Hematopoietic multipotent progenitor cell treated with erythropoietin and hydrocortisone succinate and interleukin-3 and kit ligand, for 4 days (in vitro differentiated cells): ENCODE data around the gene AAR2.

ENCODE experiments used
- DNase-seq: peaks from one replicate; pipeline ENCODE4 v3.0.0-alpha.2; 2015

Gene AAR2

DNA sequence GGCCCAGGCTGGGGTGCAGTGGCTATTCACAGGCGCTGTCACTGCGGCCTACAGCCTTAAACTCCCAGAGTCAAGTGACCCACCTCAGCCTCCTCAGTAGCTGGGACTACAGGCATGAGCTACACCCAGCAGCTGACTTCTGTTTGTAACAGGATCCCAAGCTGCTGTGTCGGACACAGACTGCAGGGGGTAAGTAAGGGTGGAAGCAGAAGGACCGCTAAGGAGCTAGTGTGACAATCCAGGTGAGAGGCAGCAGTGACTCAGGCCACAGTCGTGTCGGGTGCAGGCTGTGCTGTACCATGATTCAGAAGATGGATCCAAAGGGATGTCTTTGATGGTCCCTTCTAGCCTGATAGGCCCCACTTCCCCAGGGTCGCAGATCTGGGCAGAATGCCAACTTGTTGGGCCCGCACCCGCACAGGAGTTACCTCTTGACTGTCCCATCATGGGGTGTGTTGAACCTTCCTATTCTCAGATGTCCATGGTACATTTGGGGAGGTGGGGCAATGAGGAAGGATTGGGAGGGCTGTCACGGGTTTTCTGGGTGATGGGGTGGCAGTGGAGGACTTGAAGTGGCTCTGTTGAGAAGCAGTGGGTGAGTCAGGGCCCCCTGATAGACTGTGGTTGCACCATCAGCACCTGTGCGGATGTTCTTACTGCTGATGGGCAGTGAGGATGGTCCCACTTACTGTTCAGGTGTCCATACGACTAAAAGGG is 25.3 kb downstream of the AAR2 start:
- DNase-seq, result no peak

DNA sequence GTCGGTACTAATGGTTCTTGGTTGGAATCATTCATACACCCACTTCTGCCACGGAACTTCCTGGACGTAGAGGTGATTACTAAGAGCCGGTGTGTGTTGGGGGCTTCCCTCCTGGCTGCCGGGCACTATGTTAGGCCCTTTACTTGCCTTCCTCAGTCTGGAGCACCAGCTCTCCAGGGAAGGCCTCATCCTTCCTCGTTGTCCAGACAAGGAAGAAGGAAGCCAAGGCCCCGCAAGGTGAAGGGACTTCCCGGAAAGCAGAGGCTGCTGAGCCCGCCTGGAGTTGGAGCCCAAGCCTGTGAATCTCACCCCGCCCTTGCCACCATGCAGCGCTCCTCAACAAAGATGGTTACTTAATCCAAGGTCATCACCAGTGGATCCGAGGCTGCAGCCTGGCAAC is 26.2 kb downstream of the AAR2 start:
- no peak for DNase-seq

DNA sequence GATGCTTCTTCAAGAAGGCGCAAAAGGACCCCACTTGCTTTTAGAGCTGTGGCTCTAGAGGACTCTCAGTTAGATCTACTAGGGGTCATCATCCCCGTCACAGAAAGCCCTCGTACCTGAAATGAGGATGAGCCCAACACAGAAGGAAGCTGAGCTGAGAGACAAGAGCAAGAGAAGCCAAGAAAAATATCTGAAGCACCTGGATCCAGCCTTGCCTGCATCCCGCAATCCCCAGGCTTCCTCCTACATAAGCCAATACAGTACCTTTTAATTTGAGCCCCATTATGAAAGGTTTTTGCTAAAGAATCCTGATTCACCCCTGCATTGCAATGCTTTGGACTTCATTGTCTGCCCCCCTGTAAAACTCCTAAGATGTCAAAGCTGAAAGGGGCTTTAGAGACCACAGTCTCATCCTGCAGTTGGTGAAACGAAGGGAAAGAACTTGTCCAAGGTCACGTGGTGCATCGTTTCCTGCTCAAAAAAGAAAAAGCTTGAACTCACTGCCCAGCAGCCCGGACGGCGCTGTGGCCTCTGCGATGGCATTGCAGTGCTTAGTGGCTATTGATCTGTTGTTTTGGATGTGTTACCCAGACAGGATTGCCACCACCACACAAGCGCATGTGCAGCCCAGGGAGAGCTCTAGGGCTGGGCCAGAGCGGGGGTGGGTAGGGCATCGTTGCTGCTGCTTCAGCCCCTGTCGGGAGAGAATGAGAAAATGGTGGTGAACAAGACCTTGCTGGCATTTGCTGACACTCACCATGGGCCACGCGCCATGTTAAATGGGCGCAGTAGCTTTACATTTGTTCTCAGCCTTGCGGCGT is 28.4 kb downstream of the AAR2 start:
- no peak for DNase-seq

DNA sequence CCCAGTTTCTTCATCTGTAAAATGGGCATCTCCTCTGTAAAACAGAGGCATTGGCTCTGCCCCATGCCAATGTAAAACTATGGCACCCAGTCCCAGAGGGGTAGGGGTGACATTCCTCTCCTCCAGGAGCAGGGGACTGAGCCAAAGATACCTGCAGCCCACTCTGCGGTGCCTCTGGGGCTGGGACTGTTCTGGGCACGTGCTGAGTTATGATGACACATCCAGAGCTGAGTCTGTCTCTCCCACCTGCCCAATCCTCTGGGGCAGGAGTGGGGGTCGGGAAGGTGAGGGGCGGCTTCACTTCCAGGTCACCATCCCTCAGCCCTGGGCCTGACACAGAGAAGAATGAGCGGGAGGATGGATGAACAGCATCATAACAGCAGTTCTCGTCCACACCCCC is 29.9 kb downstream of the AAR2 start:
- no peak for DNase-seq

DNA sequence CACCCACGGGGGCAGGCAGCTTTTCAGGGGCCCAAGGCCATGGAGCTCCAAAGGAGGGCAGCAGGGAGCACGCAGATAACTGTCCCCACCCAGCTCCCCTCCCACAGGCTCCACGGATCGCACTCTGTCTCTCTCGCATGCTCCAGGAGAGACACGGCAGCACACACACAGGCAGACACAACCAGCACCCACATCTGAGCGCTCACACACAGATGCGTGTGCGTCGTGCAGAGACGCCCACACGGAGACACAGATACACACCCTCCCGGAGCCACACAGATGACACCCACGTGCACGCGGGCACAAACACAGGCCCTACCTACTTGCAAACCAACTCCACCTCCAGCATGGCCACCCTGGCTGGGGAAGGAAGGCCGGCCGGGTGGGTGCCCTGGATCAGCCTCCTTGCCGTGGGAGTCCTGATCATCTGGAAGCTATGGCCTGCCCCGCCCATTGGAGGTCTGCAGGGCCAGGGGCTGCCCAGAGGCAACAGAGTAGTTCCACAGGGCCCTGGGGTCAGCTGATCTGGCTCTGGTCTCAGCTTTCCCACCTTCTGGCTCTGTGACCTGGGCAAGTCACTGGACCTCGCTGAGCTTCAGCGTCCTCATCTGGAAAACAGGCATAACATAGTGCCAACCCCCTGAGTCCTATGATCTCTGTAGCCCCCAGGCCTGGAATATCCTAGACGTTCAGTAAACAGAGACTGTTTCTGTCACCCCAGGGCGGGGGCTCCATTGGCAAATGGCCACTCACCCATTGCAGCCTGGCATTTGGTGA is 31.5 kb downstream of the AAR2 start:
- DNase-seq, result no peak

DNA sequence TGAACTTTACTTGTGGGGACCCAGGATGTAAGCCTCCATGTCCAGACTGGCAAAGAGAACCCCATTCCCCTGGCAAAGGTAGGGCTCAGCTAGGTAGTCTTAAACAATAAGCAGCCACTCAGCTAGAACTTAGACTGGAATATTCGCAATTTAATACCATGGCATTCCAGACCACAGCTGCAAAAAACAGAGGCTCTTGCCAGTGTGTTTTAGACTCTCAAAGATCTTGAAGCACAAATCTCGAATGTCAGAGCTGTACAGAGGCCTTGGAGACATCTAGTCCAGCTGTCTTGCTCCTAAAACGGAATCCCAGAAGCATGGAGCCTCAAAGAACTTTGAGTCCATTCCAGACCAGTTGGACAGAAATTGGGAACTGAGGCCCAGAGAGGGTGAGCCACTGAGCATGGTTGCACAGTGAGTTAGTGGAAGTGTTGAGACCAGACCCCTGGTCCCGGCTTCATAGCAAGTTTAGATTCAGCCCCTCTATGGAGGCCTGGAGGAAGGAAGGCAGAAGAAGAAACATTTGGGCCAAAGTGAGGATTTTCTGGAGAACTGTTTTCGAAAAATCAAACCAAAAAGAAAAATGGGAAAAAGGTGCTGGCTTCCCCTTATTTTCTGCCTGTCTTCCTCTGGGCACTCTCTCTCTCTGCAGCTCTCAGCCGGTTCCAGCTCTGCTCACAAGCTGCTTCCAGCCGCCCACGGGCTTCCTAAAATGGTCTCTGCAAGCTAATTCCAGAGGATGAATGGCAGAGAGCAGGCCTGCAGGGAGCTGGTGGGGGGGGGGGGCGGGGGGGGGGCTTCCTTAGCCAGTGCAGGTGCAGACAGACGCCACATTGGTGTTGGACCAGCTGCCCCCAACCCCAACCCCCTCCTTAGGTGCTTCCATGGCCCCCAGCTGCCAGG is 32.4 kb downstream of the AAR2 start:
- no peak for DNase-seq

DNA sequence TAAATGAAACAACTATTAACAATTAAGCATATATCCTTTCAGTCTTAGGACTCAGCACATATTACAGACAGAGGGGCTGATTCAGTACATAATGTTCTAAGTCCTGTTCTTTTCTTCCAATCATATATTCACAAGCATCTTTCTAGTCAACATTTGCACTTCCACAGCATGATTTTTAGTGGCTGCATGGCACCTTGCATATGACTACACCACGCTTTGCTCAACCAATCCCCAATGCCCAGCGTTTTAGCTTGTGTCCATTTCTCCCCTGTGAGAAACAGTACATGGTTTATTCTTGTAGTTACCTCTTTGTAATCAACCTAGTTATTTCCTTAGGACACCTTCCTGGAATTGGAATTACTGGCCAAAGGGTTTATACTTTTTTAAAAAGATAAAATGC is 33.2 kb downstream of the AAR2 start:
- DNase-seq, result no peak

DNA sequence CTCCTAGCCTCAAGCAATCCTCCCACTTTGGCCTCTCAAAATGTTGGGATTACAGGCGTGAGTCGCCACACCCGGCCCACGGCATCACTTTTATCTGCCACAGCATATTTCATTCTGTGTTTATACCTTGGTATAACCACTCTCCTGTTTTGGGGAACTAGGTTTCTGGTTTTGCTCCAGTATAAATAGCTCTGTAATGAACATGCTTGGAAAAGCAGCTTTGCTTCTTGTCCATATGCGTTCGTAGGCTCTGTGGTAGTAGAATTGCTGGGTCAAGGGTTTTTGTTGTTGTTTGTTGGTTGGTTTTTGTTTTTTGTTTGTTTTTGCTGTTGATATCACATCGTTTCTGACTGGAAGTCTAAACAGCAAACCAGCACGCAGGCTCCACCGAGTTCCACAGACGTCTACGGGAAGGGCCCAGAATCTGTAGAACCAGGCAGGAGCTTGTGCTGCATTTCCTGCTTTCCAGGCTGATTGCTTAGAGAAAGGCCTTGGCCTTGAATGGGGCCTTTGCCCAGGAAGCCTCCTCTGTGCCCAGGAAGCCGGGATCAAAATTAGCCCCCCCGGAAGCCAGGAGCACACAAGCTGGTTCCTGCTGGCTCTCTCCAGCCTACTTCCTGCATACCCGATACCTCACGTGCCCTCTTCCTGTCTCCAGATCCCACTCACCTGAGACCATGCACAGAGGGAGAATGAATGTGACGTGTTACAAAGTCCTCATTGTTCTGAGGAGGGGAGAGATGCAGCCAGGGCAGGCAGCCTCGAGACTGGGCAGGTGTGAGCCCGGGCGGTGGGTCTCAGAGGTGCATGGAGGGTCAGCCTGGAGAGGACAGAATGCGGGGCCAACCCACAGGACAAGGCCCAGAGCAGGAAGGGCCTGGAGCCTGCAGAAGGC is 34.7 kb downstream of the AAR2 start:
- no peak for DNase-seq

DNA sequence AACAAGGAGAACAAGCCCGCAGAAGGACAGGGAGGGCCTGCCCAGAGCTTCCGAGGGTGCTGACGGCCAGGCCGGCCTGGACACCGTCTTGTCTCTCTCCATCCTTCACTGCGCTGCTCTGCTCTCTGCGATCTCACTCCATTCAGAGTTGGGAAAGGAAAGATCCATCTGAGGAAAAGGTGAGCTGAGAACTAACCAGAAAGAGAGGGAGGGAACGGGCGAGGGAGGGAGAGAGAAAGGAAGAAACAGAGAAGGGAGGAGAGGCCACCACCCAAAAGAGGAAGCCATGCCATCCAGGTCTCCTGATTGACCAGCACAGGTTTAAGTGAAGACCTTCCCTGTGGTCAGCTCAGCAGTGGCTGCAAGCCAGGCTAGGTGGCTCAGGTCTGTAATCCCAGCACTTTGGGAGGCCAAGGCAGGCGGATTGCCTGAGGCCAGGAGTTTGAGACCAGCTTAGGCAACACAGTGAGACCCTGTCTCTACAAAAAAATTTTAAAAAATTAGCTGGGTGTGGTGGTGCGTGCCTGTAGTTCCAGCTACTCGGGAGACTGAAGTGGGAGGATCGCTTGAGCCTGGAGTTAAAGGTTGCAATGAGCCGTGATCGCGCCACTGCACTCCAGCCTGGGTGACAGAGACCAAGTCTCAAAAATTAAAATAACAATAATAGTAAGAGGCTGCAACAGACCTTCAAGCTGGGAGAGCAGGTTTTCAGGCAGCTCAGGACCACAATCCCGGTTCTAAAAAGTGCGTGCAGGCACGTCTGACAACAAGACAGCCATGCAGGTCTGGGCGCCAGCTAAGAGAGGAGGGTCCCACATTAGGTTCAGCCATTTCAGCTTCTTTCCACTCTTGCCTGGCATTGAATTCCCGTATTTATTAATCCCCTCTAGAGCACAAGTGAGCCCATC is 35.6 kb downstream of the AAR2 start:
- no peak for DNase-seq

DNA sequence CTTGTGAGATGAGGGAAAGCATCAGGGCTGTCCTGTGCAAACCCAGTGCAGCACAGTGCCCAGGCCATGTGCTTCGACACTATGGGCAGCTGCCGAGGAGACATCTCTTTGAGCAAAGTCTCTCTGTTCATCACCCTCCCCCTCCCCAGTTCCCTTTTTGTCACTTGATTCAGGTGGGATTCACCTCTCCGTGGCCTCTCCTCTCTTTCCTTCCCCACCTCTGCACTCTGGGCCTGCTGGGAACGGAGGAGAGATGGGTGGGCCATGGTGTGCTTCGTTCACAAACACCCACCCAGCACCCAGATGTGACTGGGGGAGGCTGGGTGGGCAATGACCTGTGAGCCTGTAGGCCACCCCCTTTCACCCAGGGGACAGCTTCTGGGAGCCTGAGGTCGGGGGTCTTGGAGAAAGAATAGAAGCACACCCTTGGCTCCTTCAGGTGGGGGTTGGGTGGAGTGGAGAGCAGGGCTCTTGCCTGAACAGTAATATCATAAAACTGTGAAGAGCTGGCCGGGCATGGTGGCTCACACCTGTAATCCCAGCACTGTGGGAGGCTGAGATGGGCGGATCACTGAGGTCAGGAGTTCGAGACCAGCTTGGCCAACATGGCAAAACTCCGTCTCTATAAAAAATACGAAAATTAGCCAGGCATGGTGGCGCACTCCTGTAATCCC is 36.4 kb downstream of the AAR2 start:
- DNase-seq, result no peak

DNA sequence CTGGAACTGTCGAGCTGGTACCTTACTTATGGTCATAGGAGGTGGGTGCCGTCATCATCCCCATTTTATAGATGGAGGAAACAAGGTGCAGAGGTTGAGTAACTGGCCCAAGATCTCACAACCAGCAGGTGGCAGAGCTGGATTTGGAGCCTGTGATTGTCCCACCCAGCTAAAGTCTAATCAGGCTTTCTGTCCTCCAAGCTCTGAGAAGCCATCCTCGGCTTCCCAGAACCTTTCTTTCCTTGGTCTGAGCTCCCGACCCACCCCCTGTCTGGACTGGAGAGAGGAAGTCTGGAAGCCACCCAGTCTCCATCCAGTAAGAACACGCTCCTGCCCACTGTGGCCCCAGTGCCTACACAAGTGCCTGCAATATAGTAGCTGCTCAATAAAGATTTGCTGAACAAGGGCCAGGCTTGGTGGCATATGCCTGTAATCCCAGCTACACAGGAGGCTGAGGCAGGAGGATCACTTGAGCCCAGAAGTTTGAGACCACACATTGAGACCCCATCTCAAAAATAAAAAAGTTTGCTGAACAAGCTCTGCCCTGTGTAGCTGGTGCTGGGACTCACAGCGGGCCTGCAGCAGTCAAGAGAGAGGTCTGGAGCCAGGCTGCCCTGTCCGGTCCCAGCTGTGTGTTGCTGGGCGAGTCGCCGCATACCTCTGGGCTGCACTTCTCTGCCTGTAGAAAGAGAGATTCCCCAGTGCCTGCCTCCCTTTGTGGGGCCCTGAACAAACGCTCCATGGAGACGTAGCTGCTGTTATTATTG is 37.3 kb downstream of the AAR2 start:
- DNase-seq, result peak; percentile 44

DNA sequence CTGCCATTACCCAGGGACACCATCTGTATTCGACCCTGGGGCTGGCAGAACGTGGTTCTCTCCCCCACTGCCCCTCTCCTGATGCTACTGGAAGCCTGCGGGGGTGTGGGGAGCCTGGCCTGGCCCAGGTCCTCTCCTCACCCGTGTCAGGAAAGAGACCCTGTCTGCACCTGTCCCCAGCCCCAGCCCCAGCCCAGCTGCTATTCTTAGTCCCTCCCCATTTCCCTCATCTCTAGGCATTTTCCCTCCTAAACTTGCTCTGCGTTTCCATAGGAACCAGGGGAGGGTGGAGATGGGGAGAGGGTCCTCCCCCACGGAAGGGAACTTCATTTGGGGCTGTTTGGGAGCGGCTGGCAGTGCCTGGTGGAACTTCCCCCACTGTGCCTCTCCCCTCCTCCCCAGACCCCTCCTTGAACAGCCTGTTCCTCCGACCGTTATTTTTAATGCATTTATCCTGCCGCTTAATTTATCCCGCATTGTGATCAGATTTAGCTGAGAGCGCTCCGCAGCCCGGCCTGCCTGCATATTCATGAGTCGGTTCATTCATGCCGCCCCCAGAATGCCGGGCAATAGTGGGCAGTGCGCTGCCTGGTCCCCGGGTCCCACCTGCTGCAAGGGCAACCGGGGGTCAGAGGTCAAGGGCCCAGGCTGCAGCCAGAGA is 38.0 kb downstream of the AAR2 start:
- no peak for DNase-seq

DNA sequence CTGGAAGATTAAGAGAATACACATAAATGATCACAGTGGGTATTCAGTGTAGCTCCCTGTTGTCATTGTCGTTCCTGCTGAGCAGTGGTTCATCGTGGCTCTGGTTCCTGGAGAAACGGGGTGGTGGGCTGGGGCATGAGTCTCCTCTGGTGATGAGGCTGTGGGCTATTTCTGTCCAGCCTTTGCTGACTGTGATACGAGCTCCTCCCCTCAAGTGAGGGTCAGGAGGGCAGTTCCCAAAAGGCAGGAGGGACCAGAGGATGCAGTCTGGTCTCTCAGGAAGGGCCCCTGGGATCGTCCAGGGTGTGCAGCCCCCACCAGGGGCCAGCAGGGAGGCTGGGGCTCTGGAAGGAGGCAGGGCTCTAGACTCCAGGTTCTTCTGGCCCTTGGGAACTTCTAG is 38.7 kb downstream of the AAR2 start:
- DNase-seq, result no peak

DNA sequence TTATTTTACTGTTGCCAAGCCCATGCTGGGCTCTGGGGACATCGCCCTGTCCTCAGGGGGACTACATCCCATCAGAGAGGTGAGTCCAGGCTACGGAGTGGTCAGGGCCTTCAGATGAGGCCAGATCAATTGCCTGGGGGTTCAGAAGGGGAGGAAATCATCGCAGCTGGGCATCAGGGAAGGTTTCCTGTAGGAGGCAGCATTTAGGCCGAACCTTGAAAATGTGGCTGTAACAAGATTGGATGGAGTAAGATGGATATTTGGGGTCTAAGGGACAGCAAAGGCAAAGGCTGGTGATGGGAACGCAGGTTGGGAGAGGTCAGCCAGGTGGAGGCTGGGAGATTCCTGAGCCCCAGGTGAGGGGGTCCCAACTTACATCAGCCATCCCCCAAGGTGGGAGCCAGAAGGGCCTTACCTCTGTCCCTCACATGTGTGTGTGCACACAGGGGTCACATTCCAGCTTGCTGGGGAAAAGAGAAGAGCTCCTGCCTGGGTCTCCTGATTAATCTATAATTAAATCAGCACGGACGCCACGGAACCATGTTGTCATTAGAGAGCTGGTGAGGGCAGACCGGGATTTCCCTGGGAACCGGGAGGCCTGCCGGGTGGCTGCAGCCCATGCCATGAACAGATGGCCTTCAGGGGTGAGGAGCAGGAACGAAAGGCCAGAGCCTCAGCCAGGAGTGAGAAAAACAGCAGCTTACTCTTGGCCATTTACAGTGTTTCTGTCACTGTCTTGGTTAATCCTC is 39.3 kb downstream of the AAR2 start:
- DNase-seq, result no peak

DNA sequence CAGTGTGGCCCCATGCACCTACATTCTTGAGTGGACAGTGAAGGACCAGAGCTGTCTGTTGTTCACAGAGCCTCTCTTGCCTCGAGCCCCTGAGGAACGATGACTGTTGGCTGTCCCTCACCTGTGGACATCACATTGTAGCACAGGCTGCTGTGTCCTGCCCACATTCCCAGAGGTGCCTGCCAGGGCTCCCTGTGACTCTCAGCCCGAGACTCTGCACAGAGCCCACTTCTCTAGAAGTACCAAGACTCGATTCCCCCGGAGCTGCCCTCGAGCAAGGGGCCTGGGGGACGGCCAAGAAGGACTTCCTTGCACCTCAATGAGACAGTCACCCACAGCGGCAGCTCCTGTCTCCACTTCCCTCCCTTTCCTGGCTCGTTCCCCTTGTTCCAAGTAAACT is 41.3 kb downstream of the AAR2 start:
- no peak for DNase-seq

DNA sequence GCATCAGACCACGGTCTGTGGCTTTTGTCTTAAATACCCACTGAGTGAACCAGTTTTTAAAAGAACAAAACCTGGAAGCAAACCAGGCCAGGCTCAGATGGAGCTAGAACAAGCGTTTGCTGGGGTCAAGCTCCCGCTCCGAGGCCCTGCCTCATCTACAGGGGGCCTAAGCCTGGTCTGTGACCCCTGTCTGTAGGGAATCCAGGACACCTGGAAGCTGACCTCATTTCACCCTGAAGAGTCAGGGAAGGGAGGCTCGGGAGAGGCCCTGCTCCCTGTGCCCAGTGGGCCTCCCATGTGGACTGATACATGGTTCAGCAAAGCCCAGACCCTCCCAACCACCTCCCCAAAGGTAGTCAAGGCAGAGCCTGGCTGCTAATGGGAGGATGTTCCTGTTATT is 43.1 kb downstream of the AAR2 start:
- DNase-seq, result no peak

DNA sequence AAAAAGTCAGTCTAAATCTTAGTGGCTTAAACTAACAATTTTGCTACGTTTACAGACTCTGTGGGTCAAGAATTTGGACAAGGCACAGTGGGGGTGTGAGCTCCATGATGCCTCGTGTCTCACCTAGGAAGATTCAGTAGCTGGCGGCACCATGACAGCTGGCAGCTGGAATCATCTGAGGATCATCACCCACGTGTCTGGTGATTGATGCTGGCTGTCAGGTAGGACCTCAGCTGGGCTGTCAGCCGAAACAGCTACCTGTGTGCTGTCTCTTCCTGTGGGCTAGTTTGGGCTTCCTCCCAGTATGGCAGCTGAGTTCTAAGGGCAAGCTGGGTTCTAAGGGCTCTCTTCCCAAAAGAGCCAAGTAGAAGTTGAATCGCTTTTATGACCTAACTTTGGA is 43.5 kb downstream of the AAR2 start:
- no peak for DNase-seq
